Breast epithelium (tissue), 4 donors: ENCODE measurements around the gene ASIC4. TPM values are rescaled to one million over a fixed set of nuclear protein-coding genes. Genes with fewer than 3 reads are reported as not detected.

Experiments used
- DNase-seq, 2 donors: peaks; one replicate each; pipeline ENCODE4 v3.0.0-alpha.2; 2019; ENCODE audit warnings: low spot score in 2 of 2
- H3K27ac ChIP-seq, 2 donors: fragments of 200-600 bp; sonication (generic) in 1 of 2; one replicate each; pipeline ENCODE4 v1.5.1; 2016 to 2019; ENCODE audit warnings: mild to moderate bottlenecking in 1 of 2
- H3K27me3 ChIP-seq, 2 donors: fragments of 200-600 bp; sonication (generic) in 1 of 2; one replicate each; pipeline versions ENCODE4 v1.5.1 to v1.6.0; 2017 to 2019; ENCODE audit warnings: control low read depth in 1 of 2, mild to moderate bottlenecking in 1 of 2
- H3K36me3 ChIP-seq: fragments of 200-600 bp; one replicate; pipeline ENCODE4 v1.5.1; 2019
- H3K4me1 ChIP-seq, 2 donors: fragments of 200-600 bp; sonication (generic); one replicate each; pipeline ENCODE4 v1.5.1; 2016 to 2019; ENCODE audit warnings: control low read depth in 1 of 2
- H3K4me3 ChIP-seq, 3 donors: fragments of 200-600 bp; sonication (generic); 1 replicate in 2 of 3; 2 replicates in 1 of 3; pipeline ENCODE4 v1.5.1; 2016 to 2019; ENCODE audit warnings: mild to moderate bottlenecking in 3 of 3, moderate library complexity in 2 of 3
- H3K9me3 ChIP-seq, 2 donors: fragments of 200-600 bp; sonication (generic) in 1 of 2; one replicate each; pipeline ENCODE4 v1.5.1; 2016 to 2019; ENCODE audit warnings: control low read depth in 1 of 2
- CTCF ChIP-seq, 3 donors: fragments of 450-650 bp; IDR thresholded peaks; one replicate each; pipeline ENCODE4 v1.5.1; 2016 to 2017; ENCODE audit warnings: antibody characterized with exemption in 3 of 3, mild to moderate bottlenecking in 3 of 3, moderate library complexity in 3 of 3
- POLR2A ChIP-seq: fragments of 450-650 bp; IDR thresholded peaks from one replicate; pipeline ENCODE4 v1.6.1; 2016; ENCODE audit warnings: antibody characterized with exemption, mild to moderate bottlenecking, moderate library complexity
- POLR2AphosphoS5 ChIP-seq, 3 donors: sonication (generic); formaldehyde crosslinking; IDR thresholded peaks; one replicate each; pipeline ENCODE4 v1.6.1; 2017; ENCODE audit warnings: antibody characterized with exemption in 3 of 3
- intact Hi-C: fragments of 100-400 bp; cut with DNase I; formaldehyde crosslinking; loops from one replicate; pipeline ENCODE4 v1.15.1; 2023; ENCODE audit warnings: low total_unique reads
- total RNA-seq, 3 donors: library from RNA; depleted of rRNA; stranded (reverse); fragments of >200 nt; gene quantifications; one replicate each; pipeline ENCODE4 v1.1.0, GENCODE V29; 2016

Gene ASIC4
- total RNA-seq, 3 donors from 2014 or later: 0.44 TPM; not detected in 2

DNA sequence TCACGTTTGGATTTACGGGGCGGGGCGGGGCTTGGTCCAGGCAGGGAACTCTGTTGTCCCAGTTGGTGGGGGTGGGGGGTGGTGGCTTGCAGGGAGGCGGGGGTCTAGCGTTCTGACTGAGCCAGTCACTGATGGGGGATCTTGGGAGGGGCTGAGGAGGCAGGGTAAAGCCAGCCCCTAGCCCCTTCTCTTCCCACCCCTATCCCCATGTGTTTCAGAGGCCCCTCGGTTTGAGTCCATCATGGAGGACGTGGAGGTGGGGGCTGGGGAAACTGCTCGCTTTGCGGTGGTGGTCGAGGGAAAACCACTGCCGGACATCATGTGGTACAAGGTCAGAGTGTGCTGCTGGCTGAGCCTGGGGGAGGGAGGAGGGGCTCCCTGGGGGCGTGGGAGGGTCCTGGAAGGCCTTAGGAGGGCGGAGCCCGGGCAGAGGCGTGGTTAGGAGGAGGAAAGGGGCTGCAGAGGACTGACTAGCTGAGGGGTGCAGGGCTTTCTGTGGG lies 37.6 kb upstream of the ASIC4 start:
- Histone ChIP-seq H3K27ac (no peak overlapping the region), H3K27me3 (no peaks in the 10 kb centered on the region), H3K4me3 (peak overlapping the region in 2 of 3 donors; percentile 20 to 34), H3K36me3 (no peaks in the 10 kb centered on the region), H3K4me1 (no peaks in the 10 kb centered on the region), H3K9me3 (no peaks in the 10 kb centered on the region)
- intact Hi-C loops: loop anchor here (10.0 kb wide), 1 partner anchor 48 kb away; no protein-coding TSS in a partner anchor
- DNase-seq: no peak
- TF ChIP-seq POLR2A (no peak), CTCF (IDR thresholded peaks at IDR 0.05) (no peak)

GRCh38 chr2:219477179-219477578 lies 37.1 kb upstream of the ASIC4 start:
- no peaks in the 10 kb centered on the region for H3K27me3 ChIP-seq
- intact Hi-C loops: loop anchor here (10.0 kb wide), 1 partner anchor 48 kb away; no protein-coding TSS in a partner anchor
- H3K9me3 ChIP-seq: no peaks in the 10 kb centered on the region
- H3K36me3 ChIP-seq: no peaks in the 10 kb centered on the region
- H3K27ac ChIP-seq: no peak overlapping the region
- H3K4me3 ChIP-seq: no peak overlapping the region
- TF ChIP-seq POLR2A: no peak
- TF ChIP-seq CTCF (IDR thresholded peaks at IDR 0.05): no peak
- no peak for TF ChIP-seq POLR2AphosphoS5 (IDR thresholded peaks at IDR 0.05)
- no peaks in the 10 kb centered on the region for H3K4me1 ChIP-seq
- no peak for DNase-seq

- H3K36me3 ChIP-seq: no peaks in the 10 kb centered on the region
- intact Hi-C loops: loop anchor here (10.0 kb wide), 1 partner anchor 47 kb away; no protein-coding TSS in a partner anchor
Measured at GRCh38 chr2:219477815-219478214, 36.5 kb upstream of the ASIC4 start.

DNA sequence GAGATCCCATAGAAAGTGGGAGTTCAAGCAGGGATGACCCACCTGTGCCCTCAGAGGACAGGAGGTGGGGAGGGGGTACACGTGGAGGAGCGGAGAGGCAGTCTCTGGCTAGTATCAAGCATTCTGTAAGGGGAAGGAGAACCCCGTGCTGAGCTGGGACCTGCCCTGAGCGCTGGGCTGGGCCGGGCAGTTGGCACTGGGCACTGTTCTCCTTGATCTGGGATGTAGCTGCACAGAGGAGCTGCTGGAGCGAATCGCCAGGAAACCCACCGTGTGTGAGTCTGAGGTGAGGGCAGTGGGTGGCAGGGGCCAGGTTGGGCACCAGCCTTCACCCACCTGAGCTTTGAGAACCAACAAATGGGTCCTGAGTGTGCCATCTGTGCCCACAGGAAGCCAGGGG lies 35.4 kb upstream of the ASIC4 start:
- H3K27me3 ChIP-seq: peaks cover 0 to 9% of the 10 kb centered on the region in 2 donors
- no peaks in the 10 kb centered on the region for H3K9me3 ChIP-seq
- H3K27ac ChIP-seq: no peak overlapping the region
- no peaks in the 10 kb centered on the region for H3K36me3 ChIP-seq
- TF ChIP-seq POLR2A: no peak
- TF ChIP-seq CTCF (IDR thresholded peaks at IDR 0.05): no peak
- no peak for TF ChIP-seq POLR2AphosphoS5 (IDR thresholded peaks at IDR 0.05)
- no peak overlapping the region for H3K4me3 ChIP-seq
- no peaks in the 10 kb centered on the region for H3K4me1 ChIP-seq
- DNase-seq: no peak
- intact Hi-C loops: loop anchor here (10.0 kb wide), 1 partner anchor 46 kb away; no protein-coding TSS in a partner anchor

More at GRCh38 chr2:219477815-219478214, 36.5 kb upstream of the ASIC4 start:
- TF ChIP-seq POLR2AphosphoS5 (IDR thresholded peaks at IDR 0.05): no peak
- H3K4me3 ChIP-seq: no peak overlapping the region
- no peaks in the 10 kb centered on the region for H3K27me3 ChIP-seq
- no peak for DNase-seq
- no peaks in the 10 kb centered on the region for H3K9me3 ChIP-seq
- no peak overlapping the region for H3K27ac ChIP-seq
- H3K4me1 ChIP-seq: no peaks in the 10 kb centered on the region

DNA sequence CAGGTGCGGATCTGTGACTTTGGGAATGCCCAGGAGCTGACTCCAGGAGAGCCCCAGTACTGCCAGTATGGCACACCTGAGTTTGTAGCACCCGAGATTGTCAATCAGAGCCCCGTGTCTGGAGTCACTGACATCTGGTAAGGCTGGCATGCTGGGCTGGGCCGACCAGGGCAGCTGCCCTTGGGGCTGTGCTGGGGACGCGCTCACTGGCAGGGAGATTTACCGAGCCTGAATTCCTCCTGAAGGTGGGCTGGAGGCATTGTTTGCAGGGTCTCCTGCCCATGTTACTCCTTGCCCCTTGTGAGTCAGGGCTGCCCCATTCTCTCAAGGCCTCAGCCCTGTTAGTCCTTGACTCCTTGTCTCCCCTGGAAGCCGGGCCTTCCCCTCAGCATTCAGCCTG lies 34.3 kb upstream of the ASIC4 start:
- Histone ChIP-seq H3K27ac (no peak overlapping the region), H3K36me3 (no peaks in the 10 kb centered on the region), H3K4me1 (no peaks in the 10 kb centered on the region), H3K4me3 (no peak overlapping the region), H3K9me3 (no peaks in the 10 kb centered on the region), H3K27me3 (peaks cover 0 to 9% of the 10 kb centered on the region in 2 donors)
- intact Hi-C loops: no loop called here
- TF ChIP-seq CTCF (IDR thresholded peaks at IDR 0.05): no peak
- no peak for TF ChIP-seq POLR2AphosphoS5 (IDR thresholded peaks at IDR 0.05)
- no peak for TF ChIP-seq POLR2A
- DNase-seq: no peak
